Body of pancreas (tissue), 4 donors: ENCODE measurements around the gene GALNTL6.
"Not testable (repeated sequence)": the region's sequence is repeated elsewhere in the genome, so short reads cannot be mapped to it uniquely, and the experiment has no call there.

Experiments used
- POLR2A ChIP-seq, 3 donors: fragments of 450-650 bp; IDR thresholded peaks; one replicate each; pipeline ENCODE4 v1.6.1; 2016; ENCODE audit warnings: antibody characterized with exemption in 3 of 3, mild to moderate bottlenecking in 2 of 3
- TF ChIP-seq, protein P1 (sequence below), 7 experiments: fragments of 450-650 bp in 4 of 7; fragments of 200-600 bp in 3 of 7; sonication (generic) in 3 of 7; IDR thresholded peaks; one replicate each; pipeline ENCODE4 v1.5.1; 2016 to 2019; ENCODE audit warnings: antibody characterized with exemption in 7 of 7

DNA sequence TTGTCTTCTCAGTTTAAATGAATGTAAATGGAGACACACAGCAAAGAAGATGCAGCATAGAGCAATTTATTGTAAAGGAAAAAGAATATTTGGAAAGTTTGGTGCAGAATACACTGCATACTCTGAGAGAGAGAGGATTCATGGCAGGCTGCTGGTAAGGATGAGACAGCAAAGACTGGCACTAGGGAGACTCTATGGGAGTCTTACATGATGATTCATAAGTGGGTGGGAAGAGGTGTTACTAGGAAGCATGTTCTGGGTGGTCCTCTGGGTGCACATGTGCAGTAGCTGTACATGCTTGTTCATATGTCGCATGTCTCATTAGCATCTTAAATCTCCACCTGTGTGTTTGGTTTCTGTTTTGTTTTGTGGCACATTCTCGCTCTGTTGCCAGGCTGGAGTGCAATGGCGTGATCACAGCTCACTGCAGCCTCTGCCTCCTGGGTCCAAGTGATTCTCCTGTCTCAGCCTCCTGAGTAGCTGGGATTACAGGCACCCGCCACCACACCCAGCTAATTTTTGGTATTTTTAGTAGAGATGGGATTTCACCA, 1164.4 kb downstream of the GALNTL6 start:
- TF ChIP-seq, protein P1, sequence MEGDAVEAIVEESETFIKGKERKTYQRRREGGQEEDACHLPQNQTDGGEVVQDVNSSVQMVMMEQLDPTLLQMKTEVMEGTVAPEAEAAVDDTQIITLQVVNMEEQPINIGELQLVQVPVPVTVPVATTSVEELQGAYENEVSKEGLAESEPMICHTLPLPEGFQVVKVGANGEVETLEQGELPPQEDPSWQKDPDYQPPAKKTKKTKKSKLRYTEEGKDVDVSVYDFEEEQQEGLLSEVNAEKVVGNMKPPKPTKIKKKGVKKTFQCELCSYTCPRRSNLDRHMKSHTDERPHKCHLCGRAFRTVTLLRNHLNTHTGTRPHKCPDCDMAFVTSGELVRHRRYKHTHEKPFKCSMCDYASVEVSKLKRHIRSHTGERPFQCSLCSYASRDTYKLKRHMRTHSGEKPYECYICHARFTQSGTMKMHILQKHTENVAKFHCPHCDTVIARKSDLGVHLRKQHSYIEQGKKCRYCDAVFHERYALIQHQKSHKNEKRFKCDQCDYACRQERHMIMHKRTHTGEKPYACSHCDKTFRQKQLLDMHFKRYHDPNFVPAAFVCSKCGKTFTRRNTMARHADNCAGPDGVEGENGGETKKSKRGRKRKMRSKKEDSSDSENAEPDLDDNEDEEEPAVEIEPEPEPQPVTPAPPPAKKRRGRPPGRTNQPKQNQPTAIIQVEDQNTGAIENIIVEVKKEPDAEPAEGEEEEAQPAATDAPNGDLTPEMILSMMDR (IDR thresholded peaks at IDR 0.05) = not testable (repeated sequence)
- TF ChIP-seq POLR2A (IDR thresholded peaks at IDR 0.05) = not testable (repeated sequence)
